Epithelial cell of esophagus (primary cell): ENCODE data around the gene GALNS.

Experiments
- DNase-seq: peaks from one replicate; pipeline ENCODE4 v3.0.0; 2010; ENCODE audit warnings: low read depth
- H3K4me3 ChIP-seq: 2 replicates; pipeline ENCODE4 v1.5.1; 2011; ENCODE audit warnings: mild to moderate bottlenecking, low read length, control low read depth
- CTCF ChIP-seq: IDR thresholded peaks from 2 replicates; pipeline ENCODE4 v1.5.1; 2011; ENCODE audit warnings: low read depth, mild to moderate bottlenecking, low read length, control low read depth, inconsistent platforms; ENCODE audit not compliant: insufficient read depth; ENCODE audit errors: missing control alignments

The GALNS gene

GRCh38 chr16:88806491-88807111 lies 50.1 kb downstream of the GALNS start:
- H3K4me3 ChIP-seq, result no peak overlapping the region
- TF ChIP-seq CTCF, result no peak
- no peak for DNase-seq

GRCh38 chr16:88805887-88806393 lies 50.8 kb downstream of the GALNS start:
- DNase-seq, result no peak
- no peak for TF ChIP-seq CTCF
- no peak overlapping the region for H3K4me3 ChIP-seq

GRCh38 chr16:88805340-88805715 lies 51.4 kb downstream of the GALNS start:
- no peak for DNase-seq
- no peak overlapping the region for H3K4me3 ChIP-seq
- TF ChIP-seq CTCF, result no peak

GRCh38 chr16:88804552-88805339 lies 52.0 kb downstream of the GALNS start:
- DNase-seq, result no peak
- no peak for TF ChIP-seq CTCF
- peak overlapping the region; percentile 47 for H3K4me3 ChIP-seq

GRCh38 chr16:88804173-88804551 lies 52.6 kb downstream of the GALNS start:
- TF ChIP-seq CTCF, result no peak
- H3K4me3 ChIP-seq, result peak overlapping the region; percentile 47
- DNase-seq, result no peak

- H3K4me3 ChIP-seq, result peak within 1 kb of the TSS; percentile 61
- TF ChIP-seq CTCF, result no peak
- DNase-seq, result peak; percentile 75
These were observed 53.3 kb downstream of the GALNS start, which contains the start of gene CDT1 for GRCh38 chr16:88803264-88803987. CDT1 (plus strand) TSS chr16:88803789; CDS start chr16:88803832, 43 bp downstream.

GRCh38 chr16:88800277-88800592 lies 56.5 kb downstream of the GALNS start:
- no peak for DNase-seq
- H3K4me3 ChIP-seq, result no peak overlapping the region
- TF ChIP-seq CTCF, result no peak
